Heart left ventricle (tissue), 13 donors: ENCODE data around the gene CRYM.

ENCODE experiments used
- CTCF ChIP-seq, 12 donors: fragments of 200-600 bp; sonication (generic) in 4 of 12; IDR thresholded peaks; one replicate each; pipeline versions ENCODE4 v1.5.0 to v1.8.0; 2018 to 2022; ENCODE audit warnings: antibody characterized with exemption in 12 of 12, mild to moderate bottlenecking in 5 of 12
- POLR2A ChIP-seq, 2 donors: fragments of 450-650 bp; IDR thresholded peaks; one replicate each; pipeline ENCODE4 v1.6.1; 2017; ENCODE audit warnings: antibody characterized with exemption in 2 of 2, mild to moderate bottlenecking in 2 of 2, moderate library complexity in 2 of 2
- donor health status: ischemic (EF 13 %, LVEDD 7.1; RV severe dilation, severe dysfunction).
- donor health status: DM: no; HTN: yes; CAD: no.
- donor health status: DM: no; HTN: no; CAD: no.
- donor health status: ischemic (EF 25% LVEDD 6.9; RV normal size, moderate dysfunction).
- donor health status: ischemic (EF 25% LVEDD 5.7; RV mildly dilated, moderate dysfunction).
- donor health status: ischemic (EF 35%, LVEDD 5.7; RV mildly dilated, moderate dysfunction).
- donor health status: nonischemic (EF 11% LVEDD 7.7; RV severe dilation, severe dysfunction).
- donor health status: DM: yes; HTN: yes; CAD: no.
- donor health status: PGD.
- donor health status: ischemic (EF 29% LVEDD 5.4; RV normal size, mild dysfunction).
- donor health status: nonischemic (EF 23%, LVEDD 6.1; RV moderate dilation, normal function).

- no peak for TF ChIP-seq CTCF (IDR thresholded peaks at IDR 0.05)
- TF ChIP-seq POLR2A (IDR thresholded peaks at IDR 0.05), result no peak
Observed at GRCh38 chr16:21264571-21265036, 13.5 kb downstream of the CRYM start.
